Stimulated activated memory B cell treated with anti-CD40 and anti-IgM and Interleukin-4, amounts not matched to agents 10 μg/mL and 1 μg/mL and 100 μg/mL, for 72 hours (primary cell): Measurements from ENCODE around the gene HPRT1.

Experiments
- ATAC-seq: fragments of 150-1000 bp; cut with Tn5 transposase; 2 replicates; pipeline ENCODE4 v1.10.0; 2021
- H3K27ac Mint-ChIP-seq: one replicate; pipeline ENCODE4 v1.8.0; 2022; ENCODE audit warnings: mild to moderate bottlenecking, mixed read lengths
- H3K27me3 Mint-ChIP-seq: one replicate; pipeline ENCODE4 v1.8.0; 2022; ENCODE audit warnings: mixed read lengths
- H3K36me3 Mint-ChIP-seq: one replicate; pipeline ENCODE4 v1.8.0; 2022; ENCODE audit warnings: mixed read lengths
- H3K4me1 Mint-ChIP-seq: one replicate; pipeline ENCODE4 v1.8.0; 2022; ENCODE audit warnings: mixed read lengths
- H3K4me3 Mint-ChIP-seq: one replicate; pipeline ENCODE4 v1.8.0; 2022; ENCODE audit warnings: mild to moderate bottlenecking, moderate library complexity, mixed read lengths
- H3K9me3 Mint-ChIP-seq: one replicate; pipeline ENCODE4 v1.8.0; 2022; ENCODE audit warnings: mixed read lengths

Gene HPRT1

GRCh38 chrX:134544513-134545151, 84.7 kb downstream of the HPRT1 start:
- H3K4me3 Mint-ChIP-seq = no peak overlapping the region
- H3K4me1 Mint-ChIP-seq = peaks cover 13% of the 10 kb centered on the region

DNA sequence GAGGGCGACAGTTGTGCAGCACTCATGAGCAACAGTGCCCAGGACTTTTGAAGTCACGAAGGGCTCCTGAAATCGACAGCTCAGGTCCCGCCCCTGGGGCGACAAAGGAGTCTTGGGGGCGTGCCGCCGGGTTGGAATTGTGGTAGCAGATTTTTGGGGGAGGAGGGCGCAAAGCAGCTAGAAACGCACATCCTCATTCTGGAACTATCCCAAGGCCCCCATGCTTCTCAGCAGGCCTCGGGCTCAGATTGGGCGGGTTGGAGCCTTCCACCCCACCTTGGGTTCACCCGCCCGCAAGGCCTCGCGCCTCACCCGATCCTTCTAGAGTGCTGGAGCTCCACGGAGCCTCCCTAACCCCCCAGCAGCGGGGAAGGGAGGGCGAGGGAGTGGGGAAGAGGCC, 85.5 kb downstream of the HPRT1 start:
- Mint-ChIP-seq H3K36me3 (no peaks in the 10 kb centered on the region), H3K27ac (no peak overlapping the region), H3K27me3 (peaks cover 48% of the 10 kb centered on the region), H3K4me3 (no peak overlapping the region), H3K9me3 (no peaks in the 10 kb centered on the region), H3K4me1 (peaks cover 22% of the 10 kb centered on the region)
- no peak for ATAC-seq

More at GRCh38 chrX:134544513-134545151, 84.7 kb downstream of the HPRT1 start:
- ATAC-seq = no peak
- Mint-ChIP-seq H3K27ac (no peak overlapping the region), H3K36me3 (no peaks in the 10 kb centered on the region), H3K27me3 (peaks cover 39% of the 10 kb centered on the region), H3K9me3 (no peaks in the 10 kb centered on the region)

GRCh38 chrX:134546187-134546586, 86.2 kb downstream of the HPRT1 start:
- Mint-ChIP-seq H3K4me3 (no peak overlapping the region), H3K27ac (no peak overlapping the region), H3K36me3 (no peaks in the 10 kb centered on the region), H3K9me3 (no peaks in the 10 kb centered on the region), H3K4me1 (peaks cover 24% of the 10 kb centered on the region), H3K27me3 (peaks cover 53% of the 10 kb centered on the region)
- no peak for ATAC-seq

GRCh38 chrX:134547047-134547679, 87.2 kb downstream of the HPRT1 start:
- no peaks in the 10 kb centered on the region for H3K36me3 Mint-ChIP-seq
- H3K4me1 Mint-ChIP-seq = peaks cover 24% of the 10 kb centered on the region
- no peak overlapping the region for H3K4me3 Mint-ChIP-seq
- no peak overlapping the region for H3K27ac Mint-ChIP-seq
- ATAC-seq = no peak
- peaks cover 53% of the 10 kb centered on the region for H3K27me3 Mint-ChIP-seq
- H3K9me3 Mint-ChIP-seq = no peaks in the 10 kb centered on the region

DNA sequence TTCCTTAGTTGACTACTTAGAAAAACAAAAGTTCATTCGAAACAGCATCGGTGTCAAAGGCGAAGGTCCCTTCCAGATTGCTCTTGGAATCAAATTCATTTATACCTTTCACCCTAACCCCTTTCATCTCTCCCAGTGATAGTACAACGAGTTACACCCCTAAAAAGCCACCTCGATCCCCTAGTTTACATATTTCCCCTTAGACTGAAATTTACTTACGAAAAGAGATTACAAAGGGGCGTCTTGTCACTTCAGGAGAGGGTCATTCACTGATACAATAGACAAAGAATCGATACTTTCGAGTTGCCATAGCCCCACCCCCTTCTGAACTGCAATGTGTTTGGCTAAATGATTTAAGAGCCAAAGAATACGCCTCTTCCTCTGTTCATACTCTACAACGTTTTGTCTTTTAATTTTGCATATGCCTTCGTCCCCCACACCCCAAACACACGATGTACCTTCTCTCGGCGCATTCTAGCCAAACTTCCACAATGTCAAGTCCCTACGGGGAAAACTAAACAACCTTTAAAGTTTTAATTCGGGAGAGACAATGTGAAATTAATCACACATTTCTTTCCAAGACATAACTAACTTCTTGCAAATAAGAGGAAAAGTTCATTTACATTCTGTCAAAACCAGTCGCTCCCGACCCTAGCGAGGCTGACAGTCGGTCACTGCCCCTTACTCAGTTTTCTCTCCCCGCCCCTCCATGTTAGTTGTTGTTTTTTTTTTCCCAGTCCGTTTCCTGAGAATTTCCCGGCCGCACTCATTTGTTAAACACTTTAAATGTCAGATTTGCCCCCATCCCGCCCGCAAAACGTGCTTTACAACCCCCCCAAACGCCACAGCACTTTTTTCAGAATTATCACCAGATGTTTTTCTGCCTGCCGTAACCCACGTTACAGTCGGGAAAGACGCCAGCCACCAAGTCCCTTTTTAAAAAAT, 88.6 kb downstream of the HPRT1 start:
- Mint-ChIP-seq H3K4me1 (peaks cover 24% of the 10 kb centered on the region), H3K9me3 (no peaks in the 10 kb centered on the region), H3K27ac (no peak overlapping the region), H3K27me3 (peaks cover 53% of the 10 kb centered on the region), H3K4me3 (peak overlapping the region; percentile 82), H3K36me3 (no peaks in the 10 kb centered on the region)
- no peak for ATAC-seq
